NCI-H1694 treated with DMSO at 0.1 percent for 48 hours (cell line): ENCODE results near the gene SULT1A2.
"Not testable (repeated sequence)": the region's sequence is repeated elsewhere in the genome, so short reads cannot be mapped to it uniquely, and the experiment has no call there.

Experiments
- DNase-seq: peaks from one replicate; lab custom pipeline; 2025; lab: John Stamatoyannopoulos, UW

SULT1A2 gene

DNA sequence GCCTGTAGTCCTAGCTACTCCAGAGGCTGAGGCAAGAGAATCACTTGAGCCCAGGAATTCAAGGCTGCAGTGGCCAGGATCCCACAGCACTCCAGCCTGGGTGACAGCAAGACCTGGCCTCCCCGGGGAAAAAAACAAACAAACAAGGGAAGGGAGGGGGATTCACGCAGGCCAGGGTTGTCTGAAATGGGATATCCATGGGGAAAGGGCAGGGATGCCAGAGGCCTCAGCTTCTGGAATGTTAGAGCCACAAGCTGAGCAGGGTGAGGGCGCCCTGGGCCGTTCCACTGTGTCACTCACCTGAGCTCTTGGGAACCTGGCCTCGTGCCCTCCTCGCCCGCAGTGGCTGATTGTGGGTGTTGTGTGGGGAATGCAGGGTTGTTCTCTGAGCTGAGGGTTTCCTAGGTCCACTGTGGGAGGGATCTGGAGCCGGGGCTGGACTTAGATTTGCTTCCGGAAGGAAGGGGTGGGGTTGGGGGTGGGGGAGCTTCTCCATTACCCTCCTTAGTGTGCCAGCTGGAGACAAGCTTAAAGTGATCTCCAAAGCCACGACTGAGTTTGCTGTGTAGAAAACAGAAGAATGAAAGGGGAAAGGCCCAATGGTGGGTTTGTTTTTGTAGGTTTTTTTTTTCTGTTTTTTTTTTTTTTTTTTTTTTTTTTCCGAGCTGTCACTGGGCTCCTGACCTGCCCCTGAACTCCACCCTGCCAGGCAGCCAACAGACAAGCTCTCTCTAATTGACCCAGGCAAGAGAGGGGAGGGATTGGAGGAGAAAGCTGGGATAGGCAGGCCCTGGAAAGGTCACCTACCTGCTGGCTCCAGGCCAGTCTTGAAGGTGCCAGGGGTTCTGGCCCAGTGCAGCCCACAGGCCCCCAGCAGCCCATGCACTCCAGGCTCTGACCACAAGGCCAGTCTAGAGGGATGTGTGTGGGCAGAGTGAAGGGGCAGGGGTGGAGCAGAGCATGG is 13.1 kb upstream of the SULT1A2 start, which contains the start of gene SULT1A1:
SULT1A1 (minus strand) TSS at position 414 of the 964 bp plus-strand sequence. CDS start 1,189 bp downstream, outside the sequence.
- DNase-seq: no peak

- not testable (repeated sequence) for DNase-seq
Measured at GRCh38 chr16:28608867-28609596, 12.2 kb upstream of the SULT1A2 start.

DNA sequence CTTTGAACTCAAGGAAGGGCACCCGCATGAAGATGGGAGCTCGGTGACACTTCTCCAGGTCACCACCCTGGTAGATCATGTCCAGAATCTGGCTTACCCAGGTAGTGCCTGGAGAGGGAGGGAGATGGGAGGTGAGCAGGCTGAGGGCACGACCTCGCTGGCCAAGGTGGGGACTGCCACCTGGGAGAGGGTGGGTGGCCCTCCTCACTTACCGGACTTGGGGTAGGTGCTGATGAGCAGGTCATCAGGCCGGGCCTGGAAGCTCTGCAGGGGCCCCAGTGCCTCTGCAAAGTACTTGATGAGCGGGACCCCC is 11.6 kb upstream of the SULT1A2 start:
- not testable (repeated sequence) for DNase-seq

- DNase-seq: not testable (repeated sequence)
Measured at GRCh38 chr16:28607681-28608495, 11.0 kb upstream of the SULT1A2 start.

DNA sequence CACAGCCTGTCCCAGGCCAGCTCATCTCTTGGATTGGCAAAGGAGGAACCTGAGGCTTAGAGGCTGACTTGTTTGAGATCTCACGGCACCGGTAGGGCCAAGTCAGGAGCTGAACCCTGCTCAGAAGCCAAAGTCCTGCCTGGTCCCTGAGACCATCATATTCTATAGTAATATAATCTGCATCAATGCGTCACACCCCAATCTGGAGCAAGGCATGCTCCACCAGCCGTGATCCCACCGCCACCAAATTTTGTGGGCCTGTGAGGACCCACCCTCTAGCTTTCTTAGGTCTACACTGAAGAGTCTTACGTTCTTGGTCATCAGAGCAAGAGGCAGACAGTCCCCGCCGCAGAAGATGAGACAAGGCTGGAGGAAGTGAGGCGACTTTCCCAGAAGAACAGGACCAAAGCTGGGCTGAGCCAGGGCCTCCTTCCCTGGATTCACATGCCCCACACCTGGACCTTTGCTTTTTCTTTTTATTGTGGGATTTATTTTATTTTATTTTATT is 10.3 kb upstream of the SULT1A2 start:
- no peak for DNase-seq

GRCh38 chr16:28606291-28607115 is 9.7 kb upstream of the SULT1A2 start:
- DNase-seq: no peak

- DNase-seq: no peak
Measured at GRCh38 chr16:28604186-28604565, 7.3 kb upstream of the SULT1A2 start.

GRCh38 chr16:28603381-28604185 is 6.7 kb upstream of the SULT1A2 start:
- DNase-seq: no peak

GRCh38 chr16:28602529-28602928 is 5.7 kb upstream of the SULT1A2 start:
- DNase-seq: no peak

DNA sequence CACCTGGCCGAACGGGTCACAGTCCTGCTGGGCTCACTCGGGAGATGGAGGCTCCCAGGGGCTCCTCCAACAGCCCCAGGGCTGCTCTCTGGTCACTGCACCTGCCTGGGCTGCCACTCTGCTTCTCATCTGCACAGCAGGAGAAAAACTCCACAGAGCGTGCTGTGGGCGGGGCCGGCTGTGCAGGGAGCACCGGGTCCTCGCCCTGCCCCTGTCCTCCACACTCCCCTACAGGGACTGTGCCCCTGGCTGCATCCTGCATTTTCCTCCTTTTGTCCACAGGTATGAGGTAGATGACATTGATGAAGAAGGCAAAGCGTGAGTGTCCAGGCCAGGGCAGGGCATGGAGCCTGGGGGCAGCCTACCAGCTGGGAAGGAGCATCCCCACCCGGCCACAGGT is 5.2 kb upstream of the SULT1A2 start:
- not testable (repeated sequence) for DNase-seq

DNA sequence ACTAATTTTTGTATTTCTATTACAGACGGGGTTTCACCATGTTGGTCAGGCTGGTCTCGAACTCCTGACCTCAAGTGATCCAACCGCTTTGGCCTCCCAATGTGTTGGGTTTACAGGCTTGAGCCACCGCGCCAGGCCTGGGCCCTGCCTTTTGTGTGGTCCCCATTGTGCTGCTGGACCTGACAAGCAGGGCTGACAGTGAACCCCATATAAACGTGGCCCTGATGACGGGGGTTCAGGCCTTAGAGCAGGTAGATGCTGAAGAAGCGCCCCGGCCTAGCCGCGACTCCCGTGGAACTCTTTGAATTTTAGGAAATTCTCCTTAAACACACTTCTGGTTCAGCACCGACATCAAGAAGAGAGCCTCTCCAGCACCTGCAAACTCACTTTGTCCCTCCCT is 4.7 kb upstream of the SULT1A2 start:
- not testable (repeated sequence) for DNase-seq

DNA sequence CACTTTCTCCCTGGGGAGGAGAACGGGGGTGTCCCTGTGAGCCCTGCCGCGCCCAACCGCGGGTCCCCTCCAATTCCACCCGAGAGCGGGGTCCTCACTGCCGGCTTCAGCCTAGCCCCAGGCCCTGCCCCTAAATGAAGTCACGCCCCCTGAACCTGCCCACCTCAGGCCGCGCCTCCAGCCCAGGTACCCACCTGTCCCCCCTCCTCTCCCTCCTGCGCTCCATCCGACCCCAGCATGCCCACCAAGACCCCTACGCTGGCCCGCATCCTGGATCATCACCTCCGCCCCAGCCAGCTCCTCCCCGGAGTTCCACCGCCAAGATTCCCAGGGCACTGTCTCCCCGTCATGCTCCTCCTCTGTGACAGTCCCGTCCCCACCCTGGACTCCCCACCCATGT is 4.1 kb upstream of the SULT1A2 start:
- DNase-seq: not testable (repeated sequence)

- not testable (repeated sequence) for DNase-seq
Measured at GRCh38 chr16:28599377-28600285, 2.8 kb upstream of the SULT1A2 start.

- DNase-seq: no peak
Measured at GRCh38 chr16:28597692-28598261, 927 bp upstream of the SULT1A2 start.

- DNase-seq: no peak
Measured at GRCh38 chr16:28596115-28596630, 677 bp downstream of the SULT1A2 start.

- DNase-seq: not testable (repeated sequence)
Measured at GRCh38 chr16:28595451-28595850, 1.4 kb downstream of the SULT1A2 start.

- DNase-seq: no peak
Measured at GRCh38 chr16:28592979-28593553, 3.8 kb downstream of the SULT1A2 start.

GRCh38 chr16:28592511-28592910 is 4.3 kb downstream of the SULT1A2 start:
- no peak for DNase-seq
